ENCODE measurements around the gene ZNF547. TPM values are rescaled to one million over a fixed set of nuclear protein-coding genes. Genes with fewer than 3 reads are reported as not detected.

ZNF547 gene
- total and polyA plus RNA-seq, 4 experiments from 2014 or later: 0.56 to 10.8 (median 4.2) TPM

- Histone ChIP-seq H3K27ac (ENCODE audit: low read depth, low read length) (no peak overlapping the region), H3K36me3 (ENCODE audit: insufficient read depth, low read length) (no peaks in the 10 kb centered on the region), H3K27me3 (ENCODE audit: insufficient read depth, low read length) (no peaks in the 10 kb centered on the region), H3K9me3 (ENCODE audit: control insufficient read depth in 1 of 2, low read length in 2 of 2) (peaks cover 9 to 18% of the 10 kb centered on the region in 2 donors), H3K4me3 (ENCODE audit: low read length in 2 of 2) (no peak overlapping the region), H3K4me1 (ENCODE audit: insufficient read depth, low read length) (no peaks in the 10 kb centered on the region)
- Mint-ChIP-seq H3K27ac (no peak overlapping the region), H3K36me3 (peaks cover 16 to 23% of the 10 kb centered on the region in 2 donors), H3K27me3 (peaks cover 0 to 1% of the 10 kb centered on the region in 2 donors), H3K4me3 (no peak overlapping the region), H3K9me3 (peaks cover 0 to 56% (median 35%) of the 10 kb centered on the region in 8 donors), H3K4me1 (no peaks in the 10 kb centered on the region)
- intact Hi-C loops (cut with micrococcal nuclease): no loop called here
- no peak for DNase-seq
- POLR2A ChIA-PET (ENCODE audit: partially characterized antibody): interaction anchor here (0.6 to 0.7 kb wide), 2 partner anchors 48 to 145 kb away, joined by 3 to 4 read pairs; no protein-coding TSS in a partner anchor
- CTCF ChIA-PET (ENCODE audit: partially characterized antibody): interaction anchor here (1.4 kb wide), 1 partner anchor 82 kb away, joined by 3 read pairs; no protein-coding TSS in a partner anchor
These were observed 19.6 kb downstream of the ZNF547 start for GRCh38 chr19:57382806-57383488.

DNA sequence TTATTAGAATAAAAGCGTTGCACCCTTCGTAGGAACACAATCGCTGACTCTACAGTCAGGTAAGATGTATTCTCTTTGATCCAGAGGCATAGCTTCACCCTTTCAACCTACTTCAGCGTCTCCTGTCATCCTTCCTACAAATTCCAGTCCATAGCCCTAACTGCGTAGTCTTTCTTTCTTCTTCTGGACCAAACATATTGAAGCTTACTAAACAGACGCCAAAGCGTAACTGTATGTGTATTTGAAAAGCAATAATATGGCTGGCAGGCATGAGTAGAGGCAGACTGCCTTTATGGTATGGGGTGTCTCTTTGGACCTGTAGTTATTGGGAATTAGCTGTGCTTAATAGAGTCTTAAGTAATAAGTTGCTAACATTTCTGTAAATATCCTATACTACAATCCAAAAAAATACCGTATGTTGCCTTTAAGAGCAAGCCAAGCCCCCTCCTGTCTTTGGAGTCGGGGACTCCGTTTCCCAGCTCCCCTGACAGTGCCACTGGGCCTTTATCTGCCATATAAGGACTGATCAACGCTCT is 25.9 kb downstream of the ZNF547 start:
- Mint-ChIP-seq H3K27me3 (peaks cover 1 to 3% of the 10 kb centered on the region in 2 donors), H3K4me1 (peaks cover 21 to 39% (median 30%) of the 10 kb centered on the region in 4 donors), H3K9me3 (peaks cover 0 to 36% (median 6%) of the 10 kb centered on the region in 8 donors), H3K4me3 (peak overlapping the region; percentile 97 to 99 (median 98)), H3K27ac (peak overlapping the region; percentile 98 to 100 (median 99)), H3K36me3 (peaks cover 32 to 46% of the 10 kb centered on the region in 2 donors)
- Histone ChIP-seq H3K36me3 (ENCODE audit: insufficient read depth, low read length) (peaks cover 6% of the 10 kb centered on the region), H3K27me3 (ENCODE audit: insufficient read depth, low read length) (no peaks in the 10 kb centered on the region), H3K9me3 (ENCODE audit: control insufficient read depth in 1 of 2, low read length in 2 of 2) (no peaks in the 10 kb centered on the region), H3K27ac (ENCODE audit: low read depth, low read length) (peak overlapping the region; percentile 95), H3K4me3 (ENCODE audit: low read length in 2 of 2) (peak overlapping the region; percentile 6 to 62), H3K4me1 (ENCODE audit: insufficient read depth, low read length) (peaks cover 22% of the 10 kb centered on the region)
- ChIA-PET POLR2A (ENCODE audit: partially characterized antibody) (interaction anchor here (0.7 to 1.9 kb wide), 20 partner anchors 15 to 1051 kb away, joined by 3 to 15 read pairs (median 4); partner anchors contain the start of genes TRAPPC2B, ZNF132, ZNF211 and ZNF264), CTCF (ENCODE audit: partially characterized antibody) (interaction anchor here (1.0 to 1.4 kb wide), 3 partner anchors 15 to 26 kb away, joined by 3 to 8 read pairs (median 4); partner anchors contain the start of genes TRAPPC2B and ZNF547)
- no peak for DNase-seq
- intact Hi-C loops (cut with micrococcal nuclease): loop anchor here (1.0 kb wide), 8 partner anchors 22 to 916 kb away; partner anchors contain the start of genes ERVK3-1, TRAPPC2B, ZNF17 and ZNF264

DNA sequence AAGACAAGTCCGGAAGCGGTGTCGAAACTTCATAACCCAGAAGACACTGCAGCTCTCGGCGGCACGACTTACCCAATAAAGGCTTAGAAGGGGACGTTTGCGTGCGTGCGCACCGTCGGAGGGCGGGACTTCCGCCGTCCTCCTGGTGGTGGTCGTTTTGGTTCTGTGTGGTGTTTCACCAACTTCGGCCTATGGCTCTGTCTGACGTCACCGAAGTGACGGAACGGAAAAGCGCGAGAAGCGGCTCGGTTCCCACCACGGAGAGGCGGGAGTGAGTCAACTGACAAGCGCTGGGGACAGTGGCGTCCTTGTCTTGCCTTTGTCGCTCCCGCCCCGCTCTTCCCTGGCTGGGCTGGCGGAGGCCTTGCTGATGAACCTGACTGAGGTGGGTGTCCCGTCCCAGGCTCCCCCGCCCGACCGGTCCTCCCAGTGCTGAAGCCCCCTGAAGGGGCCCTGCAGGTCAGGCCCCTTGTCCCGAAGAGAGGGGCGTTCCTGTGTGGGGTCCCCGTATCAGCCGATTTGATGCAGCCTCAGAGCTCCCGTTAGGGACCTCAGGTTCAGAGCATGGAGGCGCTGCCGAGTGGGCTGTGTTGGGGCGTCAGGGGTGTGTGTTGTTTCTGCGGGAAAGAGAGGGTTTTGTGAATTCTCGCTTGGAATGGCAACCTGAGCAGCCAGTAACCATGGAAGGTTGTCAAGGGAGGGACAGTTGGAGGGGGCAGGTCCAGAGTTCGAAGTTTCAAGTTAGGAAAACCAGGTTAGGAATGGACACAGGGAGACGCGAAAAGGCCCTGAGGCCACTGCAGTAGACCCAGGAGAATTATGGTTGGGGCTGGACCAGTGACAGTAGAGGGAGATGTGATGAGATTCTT is 26.6 kb downstream of the ZNF547 start, which contains the start of gene ZNF548:
Gene ZNF548 (plus strand): TSS at position 125 of the 869 bp plus-strand sequence. CDS start 246 bp downstream, at position 371.
- peak within 1 kb of the TSS; percentile 97 to 99 (median 98) for H3K4me3 Mint-ChIP-seq
- H3K36me3 Mint-ChIP-seq: peaks cover 39 to 53% of the 10 kb centered on the region in 2 donors
- peak; percentile 93 to 100 (median 95) for DNase-seq
- peak within 1 kb of the TSS; percentile 98 to 100 (median 99) for H3K27ac Mint-ChIP-seq
- peaks cover 0 to 3% of the 10 kb centered on the region in 2 donors for H3K27me3 Mint-ChIP-seq
- Histone ChIP-seq H3K27ac (ENCODE audit: low read depth, low read length) (peak within 1 kb of the TSS; percentile 95), H3K36me3 (ENCODE audit: insufficient read depth, low read length) (peaks cover 9% of the 10 kb centered on the region), H3K27me3 (ENCODE audit: insufficient read depth, low read length) (no peaks in the 10 kb centered on the region), H3K4me3 (ENCODE audit: low read length in 2 of 2) (peak within 1 kb of the TSS; percentile 52 to 62), H3K4me1 (ENCODE audit: insufficient read depth, low read length) (peaks cover 22% of the 10 kb centered on the region), H3K9me3 (ENCODE audit: control insufficient read depth in 1 of 2, low read length in 2 of 2) (no peaks in the 10 kb centered on the region)
- H3K9me3 Mint-ChIP-seq: peaks cover 2 to 40% (median 11%) of the 10 kb centered on the region in 8 donors
- intact Hi-C loops (cut with micrococcal nuclease): loop anchor here (1.0 kb wide), 8 partner anchors 21 to 915 kb away; partner anchors contain the start of genes ERVK3-1, TRAPPC2B, ZNF17 and ZNF264
- ChIA-PET POLR2A (ENCODE audit: partially characterized antibody) (interaction anchor here (0.7 to 1.9 kb wide), 20 partner anchors 14 to 1050 kb away, joined by 3 to 15 read pairs (median 4); partner anchors contain the start of genes TRAPPC2B, ZNF132, ZNF211 and ZNF264), CTCF (ENCODE audit: partially characterized antibody) (interaction anchor here (1.0 to 1.4 kb wide), 3 partner anchors 14 to 26 kb away, joined by 3 to 8 read pairs (median 4); partner anchors contain the start of genes TRAPPC2B and ZNF547)
- H3K4me1 Mint-ChIP-seq: peaks cover 22 to 41% (median 31%) of the 10 kb centered on the region in 4 donors

DNA sequence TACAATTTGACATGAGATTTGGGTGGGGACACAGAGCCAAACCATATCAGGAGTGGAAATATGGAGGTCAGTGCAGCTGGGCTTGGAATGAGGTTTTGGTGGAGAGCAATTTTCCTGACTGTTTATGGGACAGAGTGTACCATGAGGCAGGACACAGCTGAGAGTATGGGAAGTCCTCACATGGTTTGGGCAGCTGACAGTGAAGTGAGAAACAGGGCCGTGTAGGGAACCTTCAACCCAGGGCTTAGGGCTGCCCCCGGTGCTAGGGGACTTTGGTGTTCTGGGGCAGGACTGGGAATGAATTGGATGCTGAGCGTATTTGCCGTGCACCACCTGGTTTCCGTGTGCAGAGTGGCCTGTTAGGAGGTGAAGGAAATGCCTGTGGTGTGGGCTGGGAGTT is 32.4 kb downstream of the ZNF547 start:
- CTCF ChIA-PET (ENCODE audit: partially characterized antibody): no interaction called here
- intact Hi-C loops (cut with micrococcal nuclease): no loop called here

GRCh38 chr19:57398868-57399267 is 35.5 kb downstream of the ZNF547 start:
- H3K9me3 ChIP-seq (ENCODE audit: control insufficient read depth in 1 of 2, low read length in 2 of 2): peaks cover 4 to 21% of the 10 kb centered on the region in 2 donors
- peaks cover 40% of the 10 kb centered on the region for H3K36me3 ChIP-seq (ENCODE audit: insufficient read depth, low read length)
- Mint-ChIP-seq H3K36me3 (peaks cover 65 to 83% of the 10 kb centered on the region in 2 donors), H3K9me3 (peaks cover 5 to 78% (median 59%) of the 10 kb centered on the region in 8 donors), H3K4me3 (no peak overlapping the region), H3K27ac (no peak overlapping the region), H3K27me3 (no peaks in the 10 kb centered on the region), H3K4me1 (peaks cover 0 to 4% (median 1%) of the 10 kb centered on the region in 4 donors)
- no peak overlapping the region for H3K4me3 ChIP-seq (ENCODE audit: low read length in 2 of 2)
- H3K27ac ChIP-seq (ENCODE audit: low read depth, low read length): no peak overlapping the region
- intact Hi-C loops (cut with micrococcal nuclease): no loop called here
- ChIA-PET CTCF (ENCODE audit: partially characterized antibody) (no interaction called here), POLR2A (ENCODE audit: partially characterized antibody) (no interaction called here)
- no peak for DNase-seq
- H3K4me1 ChIP-seq (ENCODE audit: insufficient read depth, low read length): no peaks in the 10 kb centered on the region
- H3K27me3 ChIP-seq (ENCODE audit: insufficient read depth, low read length): no peaks in the 10 kb centered on the region

More for the DNA sequence above, 32.4 kb downstream of the ZNF547 start:
- Mint-ChIP-seq H3K27ac (peak overlapping the region in 1 of 7 donors; percentile 86), H3K36me3 (peaks cover 85 to 88% of the 10 kb centered on the region in 2 donors), H3K9me3 (peaks cover 5 to 73% (median 56%) of the 10 kb centered on the region in 8 donors), H3K4me1 (peaks cover 8 to 17% (median 12%) of the 10 kb centered on the region in 4 donors), H3K4me3 (no peak overlapping the region), H3K27me3 (no peaks in the 10 kb centered on the region)
- POLR2A ChIA-PET (ENCODE audit: partially characterized antibody): no interaction called here
- no peaks in the 10 kb centered on the region for H3K27me3 ChIP-seq (ENCODE audit: insufficient read depth, low read length)
- H3K4me1 ChIP-seq (ENCODE audit: insufficient read depth, low read length): peaks cover 8% of the 10 kb centered on the region
- no peak overlapping the region for H3K4me3 ChIP-seq (ENCODE audit: low read length in 2 of 2)
- H3K27ac ChIP-seq (ENCODE audit: low read depth, low read length): no peak overlapping the region
- H3K36me3 ChIP-seq (ENCODE audit: insufficient read depth, low read length): peaks cover 42% of the 10 kb centered on the region
- DNase-seq: no peak
- peaks cover 4 to 19% of the 10 kb centered on the region in 2 donors for H3K9me3 ChIP-seq (ENCODE audit: control insufficient read depth in 1 of 2, low read length in 2 of 2)

- H3K4me3 Mint-ChIP-seq: no peak overlapping the region
- H3K4me1 Mint-ChIP-seq: peaks cover 1 to 7% (median 4%) of the 10 kb centered on the region in 4 donors
- no peaks in the 10 kb centered on the region for H3K27me3 Mint-ChIP-seq
- DNase-seq: no peak
- H3K27ac ChIP-seq (ENCODE audit: low read depth, low read length): no peak overlapping the region
- no peak overlapping the region for H3K4me3 ChIP-seq (ENCODE audit: low read length in 2 of 2)
- peaks cover 0 to 33% (median 18%) of the 10 kb centered on the region in 8 donors for H3K9me3 Mint-ChIP-seq
- intact Hi-C loops (cut with micrococcal nuclease): no loop called here
- no peaks in the 10 kb centered on the region for H3K27me3 ChIP-seq (ENCODE audit: insufficient read depth, low read length)
- CTCF ChIA-PET (ENCODE audit: partially characterized antibody): interaction anchor here (1.2 kb wide), 1 partner anchor 14 kb away, joined by 4 read pairs; the partner anchor contains the start of gene ZNF548
- H3K36me3 ChIP-seq (ENCODE audit: insufficient read depth, low read length): peaks cover 2% of the 10 kb centered on the region
- H3K36me3 Mint-ChIP-seq: peaks cover 15 to 32% of the 10 kb centered on the region in 2 donors
- H3K27ac Mint-ChIP-seq: no peak overlapping the region
- peaks cover 0 to 4% of the 10 kb centered on the region in 2 donors for H3K9me3 ChIP-seq (ENCODE audit: control insufficient read depth in 1 of 2, low read length in 2 of 2)
- H3K4me1 ChIP-seq (ENCODE audit: insufficient read depth, low read length): no peaks in the 10 kb centered on the region
- POLR2A ChIA-PET (ENCODE audit: partially characterized antibody): interaction anchor here (0.7 to 1.0 kb wide), 2 partner anchors 15 to 779 kb away, joined by 4 read pairs; partner anchors contain the start of gene ZNF274
These were observed 40.6 kb downstream of the ZNF547 start for GRCh38 chr19:57403737-57404563.
